B cell (primary cell): ENCODE measurements around the gene TAF4.

Source experiments
- EZH2 ChIP-seq: IDR thresholded peaks from 2 replicates; pipeline ENCODE4 v1.6.1; 2012; ENCODE audit warnings: borderline replicate concordance, low read depth, mild to moderate bottlenecking, moderate library complexity, low read length; ENCODE audit not compliant: insufficient read depth, poor library complexity, severe bottlenecking
- TF ChIP-seq, protein P1 (sequence below): fragments of 200-600 bp; IDR thresholded peaks from one replicate; pipeline ENCODE4 v1.8.0; 2022; ENCODE audit warnings: antibody characterized with exemption, mild to moderate bottlenecking

DNA sequence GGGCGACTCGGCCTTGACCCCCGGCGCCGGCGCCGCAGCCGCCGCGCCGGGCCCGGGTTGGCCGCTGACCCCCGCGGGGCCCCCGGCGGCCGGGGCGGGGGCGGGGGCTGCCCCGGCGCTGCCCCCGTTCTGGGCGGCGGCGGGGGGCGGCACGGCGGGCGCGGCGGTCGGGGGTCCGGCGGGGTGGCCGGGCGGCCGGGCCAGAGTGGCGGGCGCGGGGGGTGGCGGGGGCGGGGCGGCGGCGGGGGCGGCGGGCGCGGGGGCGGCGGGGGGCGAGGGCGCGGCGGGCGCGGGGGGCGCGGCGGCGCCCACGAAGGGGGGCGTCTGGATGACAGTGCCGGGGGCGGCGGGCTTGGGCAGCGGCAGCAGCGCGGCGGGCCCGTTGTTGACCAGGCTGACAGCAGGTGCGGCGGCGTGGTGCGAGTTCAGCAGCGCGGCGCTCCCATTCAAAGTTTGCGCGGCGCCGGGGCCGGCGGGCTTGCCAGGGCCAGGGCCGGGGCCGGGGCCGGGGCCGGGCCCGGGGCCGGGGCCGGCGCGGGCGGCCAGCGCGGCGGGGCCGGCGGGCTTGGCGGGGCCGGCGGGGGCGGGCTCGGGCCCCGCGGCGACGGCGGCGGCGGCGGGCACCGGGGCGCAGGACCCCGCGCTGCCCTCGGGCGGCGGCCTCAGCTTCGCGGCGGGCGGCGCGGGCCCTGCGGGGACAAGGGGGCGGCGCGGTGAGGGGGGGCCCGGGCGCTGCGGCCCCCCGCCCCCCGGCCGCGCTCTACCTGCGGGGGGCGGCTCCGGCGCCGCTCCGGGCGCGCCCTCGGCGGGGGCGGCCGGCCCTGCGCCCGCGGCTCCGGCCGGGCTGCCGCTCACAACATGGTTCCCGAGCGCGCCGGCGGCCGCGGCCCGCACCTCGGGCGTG lies 659 bp downstream of the TAF4 start:
- TF ChIP-seq, protein P1, sequence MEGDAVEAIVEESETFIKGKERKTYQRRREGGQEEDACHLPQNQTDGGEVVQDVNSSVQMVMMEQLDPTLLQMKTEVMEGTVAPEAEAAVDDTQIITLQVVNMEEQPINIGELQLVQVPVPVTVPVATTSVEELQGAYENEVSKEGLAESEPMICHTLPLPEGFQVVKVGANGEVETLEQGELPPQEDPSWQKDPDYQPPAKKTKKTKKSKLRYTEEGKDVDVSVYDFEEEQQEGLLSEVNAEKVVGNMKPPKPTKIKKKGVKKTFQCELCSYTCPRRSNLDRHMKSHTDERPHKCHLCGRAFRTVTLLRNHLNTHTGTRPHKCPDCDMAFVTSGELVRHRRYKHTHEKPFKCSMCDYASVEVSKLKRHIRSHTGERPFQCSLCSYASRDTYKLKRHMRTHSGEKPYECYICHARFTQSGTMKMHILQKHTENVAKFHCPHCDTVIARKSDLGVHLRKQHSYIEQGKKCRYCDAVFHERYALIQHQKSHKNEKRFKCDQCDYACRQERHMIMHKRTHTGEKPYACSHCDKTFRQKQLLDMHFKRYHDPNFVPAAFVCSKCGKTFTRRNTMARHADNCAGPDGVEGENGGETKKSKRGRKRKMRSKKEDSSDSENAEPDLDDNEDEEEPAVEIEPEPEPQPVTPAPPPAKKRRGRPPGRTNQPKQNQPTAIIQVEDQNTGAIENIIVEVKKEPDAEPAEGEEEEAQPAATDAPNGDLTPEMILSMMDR, result no peak
- TF ChIP-seq EZH2, result no peak
